Stimulated activated CD4-positive, alpha-beta T cell treated with anti-CD3 and anti-CD28 coated beads, TNF-alpha, amount 100 ng/mL, for 48 hours (primary cell): Measurements from ENCODE around the gene DUSP16.
A peak's percentile ranks its signal among the peaks of the same experiment; 100 is the strongest.

Source experiments
- DNase-seq, 3 donors: peaks; one replicate each; pipeline ENCODE4 v3.0.0-alpha.2; 2020; ENCODE audit warnings: low read depth in 3 of 3

DUSP16 gene

DNA sequence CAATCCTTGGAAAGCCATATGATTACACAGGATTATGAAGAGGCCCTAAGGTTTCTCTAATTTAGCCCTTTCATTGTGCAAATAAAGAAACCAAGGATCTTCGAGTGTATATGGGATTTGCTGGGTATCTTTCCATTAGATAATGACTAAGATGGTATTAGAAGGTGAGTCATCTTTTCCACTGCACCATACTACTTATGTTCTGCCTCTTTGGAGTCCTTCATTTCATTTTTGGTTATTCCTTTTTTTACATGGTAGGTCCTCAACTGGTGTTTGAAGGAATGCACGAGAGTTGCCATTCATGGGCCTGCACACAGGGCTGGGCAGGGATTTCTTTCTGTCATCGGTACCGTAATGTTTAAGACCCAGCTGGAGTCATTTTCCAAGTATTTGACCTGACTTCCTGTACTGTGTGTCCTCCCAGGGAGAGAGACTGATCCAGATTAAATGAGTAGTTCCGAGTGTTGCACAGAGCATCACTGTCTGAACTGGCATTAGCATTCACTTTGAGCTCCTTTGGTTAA lies 120.1 kb downstream of the DUSP16 start:
- no peak for DNase-seq

DNA sequence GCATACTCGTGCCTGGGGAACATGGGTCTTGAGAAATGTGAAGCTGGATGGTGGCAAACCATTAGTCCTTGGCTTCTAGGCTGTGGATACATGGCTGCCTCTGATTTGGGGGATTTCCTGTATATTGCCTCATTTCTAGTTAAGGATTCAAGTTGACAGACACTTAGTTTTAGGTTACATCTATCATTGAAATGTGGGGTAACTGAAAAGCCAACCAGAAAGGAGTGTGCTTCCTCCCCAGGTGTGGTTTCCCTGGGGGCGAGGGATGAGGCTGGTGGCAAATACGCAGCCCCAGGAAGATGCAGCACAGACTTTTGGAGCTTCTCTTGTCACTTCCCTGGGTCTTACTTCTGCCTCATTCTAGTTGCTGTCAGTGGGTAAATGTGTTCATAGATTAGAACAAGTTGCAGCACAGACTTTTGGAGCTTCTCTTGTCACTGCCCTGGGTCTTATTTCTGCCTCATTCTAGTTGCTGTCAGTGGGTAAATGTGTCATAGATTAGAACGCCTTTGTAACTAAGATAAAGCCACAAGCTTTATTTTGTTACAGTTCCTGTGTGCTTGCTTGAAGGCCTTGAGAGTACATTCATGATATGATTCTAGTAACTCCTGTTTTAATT lies 120.7 kb downstream of the DUSP16 start:
- DNase-seq, result no peak

DNA sequence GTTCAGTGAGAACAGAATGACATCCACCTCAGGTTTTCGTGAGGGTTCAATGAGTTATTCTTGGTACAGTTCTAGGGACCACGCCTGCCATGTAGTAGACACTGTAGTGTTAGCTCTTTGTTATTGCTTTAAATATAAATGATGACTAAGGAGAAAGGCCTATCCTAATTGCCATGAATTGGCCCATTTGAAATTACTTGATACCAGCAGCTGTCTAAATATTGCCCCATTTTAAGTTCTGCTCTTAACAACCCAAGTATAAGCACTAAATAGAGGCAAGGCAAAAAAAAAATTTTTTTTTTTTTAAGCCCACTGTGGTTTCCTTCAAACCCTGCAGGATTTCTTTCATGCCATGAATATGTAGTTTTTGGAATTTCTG lies 121.2 kb downstream of the DUSP16 start:
- no peak for DNase-seq

DNA sequence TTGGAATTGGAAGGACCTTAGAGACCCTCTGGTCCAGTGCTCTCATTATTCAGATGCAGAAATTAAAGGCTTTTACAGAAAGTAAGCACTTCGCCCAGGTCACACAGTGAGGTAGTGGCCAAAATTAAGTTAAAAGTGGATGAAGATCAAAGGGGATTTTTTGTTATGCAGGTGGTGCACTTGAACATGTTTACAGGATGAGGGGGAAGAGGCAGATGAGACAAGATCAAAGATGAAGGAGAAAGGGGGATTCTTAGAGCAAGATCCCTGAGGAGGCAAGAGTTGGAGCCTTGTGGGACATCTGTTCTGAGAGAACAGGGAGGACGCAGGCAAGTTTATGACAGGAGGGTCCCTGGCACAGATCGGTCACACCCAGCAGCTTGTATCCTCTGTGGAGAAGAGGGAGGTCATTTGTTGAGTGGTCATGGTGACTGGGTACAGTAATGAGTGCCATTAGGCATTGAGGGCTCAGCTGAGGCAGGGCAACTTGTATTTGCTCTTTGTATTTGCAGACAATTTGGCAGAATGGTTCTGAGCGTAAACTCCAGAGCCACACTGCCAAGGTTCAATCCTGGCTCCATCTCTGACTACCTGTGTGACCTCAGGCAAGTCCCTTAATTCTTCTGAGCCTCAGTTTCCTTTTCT lies 121.8 kb downstream of the DUSP16 start:
- no peak for DNase-seq

DNA sequence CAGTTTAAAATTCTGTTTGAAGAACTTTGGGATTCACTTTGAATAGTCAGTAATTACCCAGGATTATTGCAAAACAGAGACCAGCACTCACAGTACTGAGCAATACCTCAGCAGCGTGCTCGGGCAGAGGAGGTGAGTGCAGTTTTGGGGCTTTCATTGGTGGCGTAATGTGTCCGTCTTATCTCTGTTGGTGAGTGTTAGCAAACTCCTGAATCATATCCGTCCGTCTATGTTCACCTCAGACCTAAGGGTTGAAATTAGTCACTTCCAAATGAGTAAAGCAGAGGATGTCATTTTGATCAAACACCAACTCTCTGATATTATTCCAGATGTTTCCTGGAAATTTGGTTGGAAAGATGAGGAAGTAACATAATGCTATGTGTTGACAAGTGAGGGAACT lies 123.0 kb downstream of the DUSP16 start:
- peak; percentile 43 to 67 (median 62) for DNase-seq

GRCh38 chr12:12436831-12437345 lies 125.8 kb downstream of the DUSP16 start:
- no peak for DNase-seq

- DNase-seq, result no peak
Measured at GRCh38 chr12:12433203-12433731, 129.4 kb downstream of the DUSP16 start.

- no peak for DNase-seq
Measured at GRCh38 chr12:12432364-12432763, 130.3 kb downstream of the DUSP16 start.

DNA sequence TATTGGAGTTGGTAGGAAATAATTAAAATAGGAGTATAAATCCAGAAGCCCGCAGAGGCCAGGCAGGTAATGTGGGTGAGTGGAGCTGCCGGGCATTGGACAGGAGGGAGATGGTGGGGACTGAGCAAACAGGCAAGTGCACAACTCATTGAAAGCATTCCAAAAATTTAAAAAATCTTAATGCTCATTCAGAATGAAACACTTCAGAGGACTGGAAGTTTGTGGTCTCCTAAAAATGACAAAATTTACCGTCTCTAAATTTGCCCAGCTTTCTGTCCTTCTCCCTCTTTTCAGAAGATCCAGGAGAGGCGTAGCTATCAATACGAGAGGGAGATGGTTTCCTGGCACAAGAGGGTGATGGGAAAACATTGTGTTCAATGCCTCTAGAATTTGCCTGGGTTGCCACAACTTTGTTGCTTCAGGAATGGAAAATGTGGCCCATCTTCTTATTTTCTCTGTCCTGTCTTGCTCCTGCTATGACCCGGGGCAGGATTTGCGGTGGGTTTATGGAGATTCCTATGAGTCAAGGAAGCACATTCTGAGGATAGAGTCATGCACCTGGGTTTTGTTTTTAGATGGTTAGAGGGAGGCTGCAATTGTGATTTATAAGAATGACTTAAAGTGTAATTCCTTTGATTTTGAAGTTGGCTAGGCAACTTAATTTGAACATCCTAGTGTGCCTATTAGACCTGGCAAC lies 133.6 kb downstream of the DUSP16 start:
- no peak for DNase-seq

DNA sequence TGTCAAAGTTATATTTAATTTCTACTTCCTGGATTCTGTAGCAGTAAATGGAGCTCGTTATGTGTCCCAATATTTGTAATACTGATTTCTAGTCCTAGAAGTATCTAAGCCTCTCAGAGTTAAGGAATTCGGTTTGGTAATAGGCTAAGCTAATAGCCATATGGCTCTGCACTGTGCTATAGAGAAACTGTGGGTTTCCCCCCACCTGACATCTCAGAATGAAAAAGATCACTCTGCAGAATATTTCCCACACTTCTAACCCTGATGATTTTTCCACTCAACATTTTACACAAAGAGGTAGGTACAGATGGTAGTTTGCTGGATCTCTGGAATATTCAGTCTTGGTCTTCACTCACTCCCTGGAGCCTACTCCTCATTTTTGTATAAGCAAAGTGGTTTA lies 134.6 kb downstream of the DUSP16 start:
- no peak for DNase-seq

- no peak for DNase-seq
Measured at GRCh38 chr12:12427568-12427967, 135.1 kb downstream of the DUSP16 start.

DNA sequence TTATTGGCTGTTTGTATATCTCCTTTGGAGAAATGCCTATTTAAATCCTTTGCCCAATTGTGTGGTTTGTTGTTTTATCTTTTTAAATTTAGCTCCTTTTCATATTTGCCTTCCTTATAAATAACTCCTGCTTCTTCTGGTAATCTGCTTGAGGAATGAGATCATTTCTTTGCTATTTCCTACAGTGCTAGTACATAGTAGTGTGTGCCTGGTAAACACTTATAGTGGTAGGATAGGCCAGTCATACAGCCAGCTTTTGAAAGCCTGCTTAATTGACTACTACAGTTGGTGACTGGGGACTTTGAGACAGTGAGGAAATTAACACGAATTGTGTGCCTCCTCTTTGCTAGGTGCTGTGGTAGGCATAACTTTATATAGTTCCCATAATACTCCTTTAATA lies 137.0 kb downstream of the DUSP16 start:
- DNase-seq, result no peak

- no peak for DNase-seq
Measured at GRCh38 chr12:12425001-12425400, 137.7 kb downstream of the DUSP16 start.
